Measurements from ENCODE around the gene RTKN.

Gene RTKN

GRCh38 chr2:74379851-74380789 lies 61.6 kb downstream of the RTKN start, which contains the start of gene DCTN1:
Gene DCTN1, minus strand, starts transcription at chr2:74380311. Its CDS starts 274 bp downstream, at chr2:74380037.
- no peak for DNase-seq (ENCODE audit: low read depth in 2 of 2)

GRCh38 chr2:74378007-74378406 lies 63.7 kb downstream of the RTKN start:
- no peak for DNase-seq (ENCODE audit: low read depth in 2 of 2)

GRCh38 chr2:74375838-74376237 lies 65.9 kb downstream of the RTKN start:
- no peak for DNase-seq (ENCODE audit: low read depth in 2 of 2)
